GM18499 (cell line): ENCODE measurements around the gene VPS45.
"Not testable (repeated sequence)": the region's sequence is repeated elsewhere in the genome, so short reads cannot be mapped to it uniquely, and the experiment has no call there.

Experiments used
- ATAC-seq: cut with Tn5 transposase; IDR thresholded peaks from one replicate; pipeline ENCODE4 v1.9.1; 2021; ENCODE audit warnings: moderate number of reproducible peaks; ENCODE audit not compliant: insufficient read depth, unreplicated experiment

The VPS45 gene

GRCh38 chr1:150067184-150068108, at the start of gene VPS45:
Gene VPS45, plus strand, starts transcription at chr1:150067776. Its CDS starts 82 bp downstream, at chr1:150067858.
- peak; percentile 59 for ATAC-seq

- ATAC-seq, result no peak
Measured at GRCh38 chr1:150018165-150018564, 49.4 kb upstream of the VPS45 start.

DNA sequence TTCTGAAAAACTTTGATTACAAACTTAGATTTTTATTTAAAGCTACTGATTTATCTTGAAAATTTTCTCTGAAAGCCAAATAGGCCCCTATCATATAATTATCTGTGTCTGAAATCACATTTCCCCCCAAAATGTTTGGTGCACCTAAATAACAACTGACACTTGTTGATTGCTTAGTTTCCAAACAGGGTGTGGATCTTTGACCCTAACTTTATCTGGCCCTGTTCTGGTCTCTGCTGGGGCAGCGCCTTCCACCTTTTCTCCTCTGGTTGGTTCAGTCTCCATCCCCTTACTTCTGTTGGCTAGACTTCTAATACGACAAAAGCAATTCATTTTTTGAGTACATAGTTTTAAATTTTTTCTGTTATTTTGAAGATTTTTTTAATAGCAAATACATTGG, 46.9 kb upstream of the VPS45 start:
- no peak for ATAC-seq

DNA sequence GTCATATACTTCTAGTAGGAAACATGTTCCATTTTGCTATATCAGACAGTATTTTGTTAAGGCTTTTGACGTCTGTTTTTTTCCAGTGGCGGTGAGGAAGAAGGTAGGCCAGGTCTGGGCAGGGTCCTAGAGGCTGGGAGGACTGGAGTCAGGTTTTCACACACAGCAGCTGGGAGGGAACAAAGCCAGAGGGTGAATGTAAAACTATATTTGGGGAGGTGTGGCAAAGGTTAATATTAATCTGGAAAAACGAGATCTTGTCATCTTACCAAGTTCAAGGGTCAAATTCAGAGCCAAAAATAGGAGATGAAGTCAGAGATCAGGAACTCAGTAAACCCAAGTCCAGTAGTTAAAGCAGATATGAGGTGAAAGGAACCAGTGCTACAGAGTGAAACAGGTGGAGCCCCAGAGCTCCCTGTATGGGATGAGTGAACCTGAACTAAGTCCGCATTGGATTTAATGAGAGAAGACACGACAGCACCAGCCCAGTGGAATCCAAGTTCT, 46.3 kb upstream of the VPS45 start:
- ATAC-seq, result no peak

- no peak for ATAC-seq
Measured at GRCh38 chr1:150022357-150022756, 45.2 kb upstream of the VPS45 start.

DNA sequence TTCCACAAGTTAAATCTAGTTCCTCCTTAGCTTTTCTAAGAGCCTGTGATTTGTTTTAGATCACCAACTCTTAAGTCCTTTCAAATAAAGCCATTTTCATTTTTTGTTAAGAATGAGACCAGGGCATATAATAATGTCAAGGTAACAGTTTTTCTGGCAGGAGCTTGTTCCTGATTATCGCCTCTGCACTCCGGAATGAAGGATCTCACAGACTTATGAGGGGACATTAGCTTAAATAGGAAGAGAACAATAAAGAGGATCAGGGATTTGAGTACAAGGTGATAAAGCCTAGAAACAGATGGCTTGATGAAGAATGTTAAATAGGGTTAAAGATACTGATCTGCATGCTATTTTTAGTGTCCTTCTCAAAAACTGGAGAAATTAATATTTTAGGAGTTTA, 43.4 kb upstream of the VPS45 start:
- ATAC-seq, result no peak

GRCh38 chr1:150028322-150028721, 39.3 kb upstream of the VPS45 start:
- ATAC-seq, result no peak

- ATAC-seq, result no peak
Measured at GRCh38 chr1:150034336-150034735, 33.2 kb upstream of the VPS45 start.

DNA sequence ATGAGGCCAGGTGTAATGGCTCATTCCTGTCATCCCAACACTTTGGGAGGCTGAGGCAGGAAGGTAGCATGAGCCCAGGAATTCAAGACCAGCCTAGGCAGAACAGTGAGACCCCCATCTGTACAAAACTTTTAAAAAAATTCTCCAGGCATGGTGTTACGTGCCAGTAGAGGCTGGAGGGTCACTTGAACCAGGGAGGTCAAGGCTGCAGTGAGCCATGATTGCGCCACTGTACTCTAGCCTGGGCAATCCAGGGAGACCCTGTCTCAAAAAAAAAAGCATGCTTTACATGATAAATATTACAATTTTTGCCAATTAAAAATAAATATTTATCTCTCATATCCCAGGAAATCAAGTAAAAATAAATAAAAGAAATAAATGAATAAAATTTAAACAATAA, 17.6 kb upstream of the VPS45 start:
- no peak for ATAC-seq

GRCh38 chr1:150051089-150051373, 16.5 kb upstream of the VPS45 start:
- no peak for ATAC-seq

DNA sequence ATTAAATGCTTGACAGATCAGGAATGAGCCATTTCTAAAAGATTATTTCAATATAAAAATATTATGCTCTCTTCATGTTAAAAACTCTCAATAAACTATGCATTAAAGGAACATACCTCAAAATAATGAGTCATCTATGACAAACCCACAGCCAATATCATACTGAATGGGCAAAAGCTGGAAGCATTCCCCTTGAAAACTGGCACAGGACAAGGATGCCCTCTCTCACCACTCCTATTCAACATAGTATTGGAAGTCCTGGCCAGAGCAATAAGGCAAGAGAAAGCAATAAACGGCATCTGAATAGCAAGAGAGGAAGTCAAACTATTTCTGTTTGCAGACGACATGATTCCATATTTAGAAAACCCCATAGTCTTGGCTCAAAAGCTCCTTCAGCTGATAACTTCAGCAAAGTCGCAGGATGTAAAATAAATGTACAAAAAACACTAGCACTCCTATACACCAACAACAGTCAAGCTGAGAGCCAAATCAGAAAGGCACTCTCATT, 15.6 kb upstream of the VPS45 start:
- not testable (repeated sequence) for ATAC-seq

GRCh38 chr1:150053926-150054325, 13.7 kb upstream of the VPS45 start:
- no peak for ATAC-seq

GRCh38 chr1:150055507-150055906, 12.1 kb upstream of the VPS45 start:
- ATAC-seq, result not testable (repeated sequence)

- ATAC-seq, result no peak
Measured at GRCh38 chr1:150056407-150056806, 11.2 kb upstream of the VPS45 start.

- ATAC-seq, result no peak
Measured at GRCh38 chr1:150060260-150060659, 7.3 kb upstream of the VPS45 start.

DNA sequence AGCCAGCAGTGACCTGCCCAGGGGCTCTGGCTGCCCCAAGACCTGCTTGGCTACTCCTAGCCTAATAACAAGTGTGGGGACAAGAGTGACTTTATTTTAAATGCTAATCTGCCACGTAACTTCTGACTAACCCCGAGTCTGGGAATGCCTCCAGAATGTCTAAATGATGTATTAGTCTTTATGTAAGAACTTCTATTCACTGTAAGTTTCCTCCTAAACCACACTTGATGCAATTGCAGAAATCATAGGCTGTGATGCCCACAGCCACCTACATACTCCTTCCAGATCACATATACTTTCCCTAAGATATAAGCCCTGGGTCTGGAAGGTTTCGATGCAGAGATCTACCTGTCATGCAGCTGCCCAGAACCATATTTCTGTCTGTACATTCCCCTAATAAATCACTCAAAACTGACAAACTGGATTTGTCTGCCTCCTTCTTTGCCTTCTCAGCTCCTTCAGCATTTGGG, 5.9 kb upstream of the VPS45 start:
- ATAC-seq, result no peak

DNA sequence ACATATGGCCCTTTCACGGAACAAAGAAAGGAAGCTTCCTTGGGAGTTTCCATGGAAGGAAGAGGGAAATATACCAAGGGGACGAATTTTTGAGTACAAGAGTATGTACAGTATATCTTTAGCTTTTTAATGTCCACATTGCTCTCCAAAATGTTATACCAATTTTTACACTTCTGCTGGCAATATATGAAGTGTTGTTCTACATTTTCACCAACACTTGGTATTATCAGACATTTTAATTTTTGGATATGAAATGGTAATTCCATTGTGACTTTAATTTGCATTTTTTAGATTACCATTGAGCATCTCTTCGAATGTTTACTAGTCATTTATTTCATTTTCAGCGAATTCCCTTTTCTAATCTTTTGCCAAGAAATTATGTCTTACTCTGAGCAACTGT, 5.5 kb upstream of the VPS45 start:
- ATAC-seq, result no peak

- no peak for ATAC-seq
Measured at GRCh38 chr1:150065184-150065871, 2.2 kb upstream of the VPS45 start.

DNA sequence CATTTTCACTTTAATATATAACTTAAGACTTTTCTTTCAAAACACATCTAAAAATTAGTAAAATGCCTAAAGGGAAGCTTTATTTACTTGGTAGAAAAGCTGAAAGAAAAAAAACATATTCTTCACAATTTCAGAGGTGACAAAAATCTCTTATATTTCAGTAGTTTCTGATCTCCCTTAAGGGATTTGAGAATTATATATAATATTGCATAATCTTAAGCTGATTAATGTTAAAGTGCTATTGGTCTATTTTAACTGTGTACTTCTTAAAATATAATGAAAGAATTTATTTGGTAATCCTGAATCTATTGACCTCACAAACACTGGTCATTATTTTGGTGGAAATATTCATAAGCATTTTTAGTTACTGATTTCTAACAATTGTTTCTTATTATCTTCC, 1.2 kb upstream of the VPS45 start:
- ATAC-seq, result no peak

DNA sequence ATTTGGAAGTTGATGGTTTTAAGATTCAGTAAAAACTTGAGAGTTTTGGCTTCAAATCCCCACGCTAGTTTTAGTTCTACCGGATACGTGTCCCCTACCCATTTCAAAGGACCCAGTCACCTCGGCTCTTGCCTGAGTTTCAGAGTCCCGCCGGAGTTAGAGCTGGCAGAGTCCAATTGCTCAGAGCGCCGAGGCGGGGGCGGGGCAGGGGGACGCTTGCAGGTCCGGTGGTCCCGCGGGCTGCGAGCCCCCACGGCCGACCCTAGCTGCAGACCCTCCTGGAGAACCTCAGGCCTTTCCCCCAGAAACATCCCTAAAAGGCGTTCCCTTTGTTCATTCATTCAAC, 765 bp upstream of the VPS45 start:
- no peak for ATAC-seq

GRCh38 chr1:150068109-150068435, 496 bp downstream of the VPS45 start:
- no peak for ATAC-seq

- ATAC-seq, result no peak
Measured at GRCh38 chr1:150069923-150070322, 2.3 kb downstream of the VPS45 start.
